Gastroesophageal sphincter (tissue), 4 donors: ENCODE data around the gene AGBL4. TPM values are rescaled to one million over a fixed set of nuclear protein-coding genes. Genes with fewer than 3 reads are reported as not detected.
A peak's percentile ranks its signal among the peaks of the same experiment; 100 is the strongest.

Experiments used
- ATAC-seq: fragments of 150-250 bp; one replicate; pipeline ENCODE4 v1.9.1; 2016; ENCODE audit warnings: mild to moderate bottlenecking, moderate library complexity
- H3K27ac ChIP-seq, 4 donors: fragments of 200-600 bp; sonication (generic) in 3 of 4; 1 replicate in 3 of 4; 2 replicates in 1 of 4; pipeline ENCODE4 v1.5.1; 2016 to 2019
- H3K27me3 ChIP-seq: fragments of 200-600 bp; sonication (generic); one replicate; pipeline ENCODE4 v1.5.1; 2019
- H3K36me3 ChIP-seq, 2 donors: fragments of 200-600 bp; sonication (generic); one replicate each; pipeline ENCODE4 v1.5.1; 2019; ENCODE audit warnings: control low read depth in 1 of 2
- H3K4me1 ChIP-seq, 3 donors: fragments of 200-600 bp; sonication (generic); 1 replicate in 2 of 3; 2 replicates in 1 of 3; pipeline ENCODE4 v1.5.1; 2016 to 2019; ENCODE audit warnings: control low read depth in 2 of 3
- H3K4me3 ChIP-seq, 2 donors: fragments of 200-600 bp; sonication (generic); one replicate each; pipeline ENCODE4 v1.5.1; 2019; ENCODE audit warnings: mild to moderate bottlenecking in 1 of 2, moderate library complexity in 1 of 2
- H3K9me3 ChIP-seq, 3 donors: fragments of 200-600 bp; sonication (generic); one replicate each; pipeline ENCODE4 v1.5.1; 2017 to 2019; ENCODE audit warnings: control low read depth in 2 of 3
- EP300 ChIP-seq: sonication (generic); formaldehyde crosslinking; IDR thresholded peaks from one replicate; pipeline ENCODE4 v1.6.1; 2017; ENCODE audit warnings: antibody characterized with exemption, mild to moderate bottlenecking
- POLR2A ChIP-seq, 2 donors: fragments of 450-650 bp; IDR thresholded peaks; one replicate each; pipeline ENCODE4 v1.6.1; 2017; ENCODE audit warnings: antibody characterized with exemption in 2 of 2, mild to moderate bottlenecking in 2 of 2, moderate library complexity in 1 of 2
- POLR2AphosphoS5 ChIP-seq: sonication (generic); formaldehyde crosslinking; IDR thresholded peaks from one replicate; pipeline ENCODE4 v1.6.1; 2017; ENCODE audit warnings: antibody characterized with exemption
- WGBS, 2 donors: methylation state at CpG; one replicate each; pipeline ENCODE4 v1.1.5; 2018; ENCODE audit warnings: low coverage in 1 of 2; 5-methylcytosine and 5-hydroxymethylcytosine counted together
- total RNA-seq, 4 donors: library from RNA; depleted of rRNA; stranded (reverse); fragments of >200 nt; gene quantifications; one replicate each; pipeline ENCODE4 v1.1.0, GENCODE V29; 2016
- TF ChIP-seq, protein P1 (sequence below), 4 experiments: fragments of 200-600 bp in 2 of 4; fragments of 450-650 bp in 2 of 4; sonication (generic) in 1 of 4; IDR thresholded peaks; one replicate each; pipeline ENCODE4 v1.5.1; 2017 to 2019; ENCODE audit warnings: antibody characterized with exemption in 4 of 4, mild to moderate bottlenecking in 2 of 4, moderate library complexity in 2 of 4

Gene AGBL4
- 1 to 10 TPM in 1 of 4 donors, not detected in 3; 1.6 TPM for total RNA-seq

- H3K27ac ChIP-seq, result no peak within 1 kb of the TSS
- ATAC-seq, result peak; percentile 77
- H3K4me1 ChIP-seq, result peaks cover 0 to 13% (median 4%) of the 10 kb centered on the region in 3 donors
- no peaks in the 10 kb centered on the region for H3K9me3 ChIP-seq
- 47% methylated on average over 4 of the region's 56 CpGs; no CpG with 5 or more reads in 1 of the 2 donors for WGBS, 2 donors
- H3K27me3 ChIP-seq, result peaks cover 35% of the 10 kb centered on the region
- H3K36me3 ChIP-seq, result no peaks in the 10 kb centered on the region
- H3K4me3 ChIP-seq, result peak within 1 kb of the TSS; percentile 29 to 55
- no peak for TF ChIP-seq EP300
- no peak for TF ChIP-seq POLR2AphosphoS5
- TF ChIP-seq POLR2A (IDR thresholded peaks at IDR 0.05), result no peak
- TF ChIP-seq, protein P1, sequence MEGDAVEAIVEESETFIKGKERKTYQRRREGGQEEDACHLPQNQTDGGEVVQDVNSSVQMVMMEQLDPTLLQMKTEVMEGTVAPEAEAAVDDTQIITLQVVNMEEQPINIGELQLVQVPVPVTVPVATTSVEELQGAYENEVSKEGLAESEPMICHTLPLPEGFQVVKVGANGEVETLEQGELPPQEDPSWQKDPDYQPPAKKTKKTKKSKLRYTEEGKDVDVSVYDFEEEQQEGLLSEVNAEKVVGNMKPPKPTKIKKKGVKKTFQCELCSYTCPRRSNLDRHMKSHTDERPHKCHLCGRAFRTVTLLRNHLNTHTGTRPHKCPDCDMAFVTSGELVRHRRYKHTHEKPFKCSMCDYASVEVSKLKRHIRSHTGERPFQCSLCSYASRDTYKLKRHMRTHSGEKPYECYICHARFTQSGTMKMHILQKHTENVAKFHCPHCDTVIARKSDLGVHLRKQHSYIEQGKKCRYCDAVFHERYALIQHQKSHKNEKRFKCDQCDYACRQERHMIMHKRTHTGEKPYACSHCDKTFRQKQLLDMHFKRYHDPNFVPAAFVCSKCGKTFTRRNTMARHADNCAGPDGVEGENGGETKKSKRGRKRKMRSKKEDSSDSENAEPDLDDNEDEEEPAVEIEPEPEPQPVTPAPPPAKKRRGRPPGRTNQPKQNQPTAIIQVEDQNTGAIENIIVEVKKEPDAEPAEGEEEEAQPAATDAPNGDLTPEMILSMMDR (IDR thresholded peaks at IDR 0.05), result no peak
These were observed at the start of gene AGBL4 for GRCh38 chr1:50023292-50024159. Gene AGBL4, minus strand, starts transcription at chr1:50023954.

- Histone ChIP-seq H3K36me3 (no peaks in the 10 kb centered on the region), H3K9me3 (no peaks in the 10 kb centered on the region), H3K27ac (no peak overlapping the region), H3K4me1 (no peaks in the 10 kb centered on the region), H3K27me3 (no peaks in the 10 kb centered on the region), H3K4me3 (no peak overlapping the region)
- 10 to 29% methylated on average over 1 of the region's 1 CpG for WGBS, 2 donors
- ATAC-seq, result no peak
- TF ChIP-seq EP300, result no peak
- TF ChIP-seq, protein P1 (IDR thresholded peaks at IDR 0.05), result no peak
- TF ChIP-seq POLR2AphosphoS5, result no peak
- TF ChIP-seq POLR2A (IDR thresholded peaks at IDR 0.05), result no peak
These were observed 43.1 kb upstream of the AGBL4 start for GRCh38 chr1:50066806-50067205.

GRCh38 chr1:50060279-50060678 is 36.5 kb upstream of the AGBL4 start:
- no peak overlapping the region for H3K27ac ChIP-seq
- no peaks in the 10 kb centered on the region for H3K27me3 ChIP-seq
- no peak overlapping the region for H3K4me3 ChIP-seq
- no peaks in the 10 kb centered on the region for H3K4me1 ChIP-seq
- no peaks in the 10 kb centered on the region for H3K36me3 ChIP-seq
- no peak for TF ChIP-seq EP300
- TF ChIP-seq, protein P1 (IDR thresholded peaks at IDR 0.05), result no peak
- no peak for TF ChIP-seq POLR2AphosphoS5
- no peak for TF ChIP-seq POLR2A (IDR thresholded peaks at IDR 0.05)
- WGBS, 2 donors, result 66 to 74% methylated on average over 3 of the region's 3 CpGs
- no peaks in the 10 kb centered on the region for H3K9me3 ChIP-seq
- no peak for ATAC-seq

- no peak for TF ChIP-seq POLR2A (IDR thresholded peaks at IDR 0.05)
- no peak for TF ChIP-seq POLR2AphosphoS5
- TF ChIP-seq, protein P1 (IDR thresholded peaks at IDR 0.05), result no peak
- no peak for TF ChIP-seq EP300
- no peaks in the 10 kb centered on the region for H3K36me3 ChIP-seq
- H3K4me1 ChIP-seq, result peaks cover 0 to 8% (median 0%) of the 10 kb centered on the region in 3 donors
- peaks cover 46% of the 10 kb centered on the region for H3K27me3 ChIP-seq
- ATAC-seq, result no peak
- no peak overlapping the region for H3K4me3 ChIP-seq
- H3K9me3 ChIP-seq, result peaks cover 0 to 5% (median 0%) of the 10 kb centered on the region in 3 donors
- no peak overlapping the region for H3K27ac ChIP-seq
- 25 to 40% methylated on average over 1 to 2 of the region's 2 CpGs for WGBS, 2 donors
These were observed 25.0 kb upstream of the AGBL4 start for GRCh38 chr1:50048791-50049190.
